ENCODE results near the gene RSPH9. TPM values are rescaled to one million over a fixed set of nuclear protein-coding genes. Genes with fewer than 3 reads are reported as not detected.

Gene RSPH9
- total RNA-seq, 4 donors from 2014 or later: 0.24 to 0.57 TPM; not detected in 2

DNA sequence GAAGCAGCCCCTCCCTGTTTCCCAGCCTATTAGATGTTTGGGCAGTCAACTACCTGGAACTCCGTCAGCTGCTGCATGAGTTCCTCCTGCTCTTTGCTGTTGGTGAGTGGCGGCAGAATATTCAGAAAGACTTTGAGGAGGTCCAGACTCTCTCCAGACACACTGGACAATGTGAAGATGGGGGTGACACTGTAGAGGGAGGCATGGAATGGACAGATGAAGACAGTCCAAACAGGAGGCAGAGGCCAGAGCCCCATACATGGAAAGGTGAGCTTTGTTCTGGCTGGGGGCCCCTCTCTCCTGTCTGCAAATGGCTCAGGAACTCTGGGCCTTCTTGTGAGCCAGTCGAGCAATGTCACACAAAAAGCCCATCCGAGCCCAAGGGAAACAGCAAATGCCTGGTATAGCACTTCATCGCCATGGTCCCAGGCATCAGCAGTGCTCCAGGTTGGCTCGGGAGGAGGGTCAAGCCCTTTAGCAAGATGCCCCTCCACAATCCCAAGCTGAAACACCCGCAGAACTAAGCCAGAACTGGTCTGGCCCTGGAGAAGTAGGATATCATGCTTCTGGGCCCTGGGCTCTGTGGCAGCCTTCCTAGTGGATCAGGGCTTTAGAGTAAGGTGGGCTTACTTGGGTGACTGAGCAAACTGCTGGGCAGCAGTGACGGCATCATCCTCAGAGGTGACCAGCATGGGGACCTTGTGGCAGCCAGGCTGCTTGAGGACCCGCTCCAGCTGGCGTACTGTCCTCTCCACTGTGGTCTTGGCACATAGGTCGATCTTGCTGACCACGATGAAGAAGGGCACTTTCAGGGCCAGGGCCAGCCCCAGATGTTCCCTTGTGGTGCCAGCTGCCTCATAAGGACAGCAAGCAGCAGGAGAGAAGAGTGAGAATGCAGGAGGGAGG is 20.7 kb upstream of the RSPH9 start:
- Histone ChIP-seq H3K36me3 (peaks cover 70% of the 10 kb centered on the region), H3K9me3 (no peaks in the 10 kb centered on the region), H3K27ac (no peak overlapping the region), H3K27me3 (no peaks in the 10 kb centered on the region), H3K4me3 (no peak overlapping the region), H3K4me1 (peaks cover 19% of the 10 kb centered on the region)
- peak; percentile 9 to 58 for DNase-seq (ENCODE audit: low spot score in 2 of 2)
- WGBS: 89% methylated on average over 11 of the region's 12 CpGs
- no peak for TF ChIP-seq POLR2AphosphoS5 (IDR thresholded peaks at IDR 0.05)
- no peak for TF ChIP-seq EP300 (IDR thresholded peaks at IDR 0.05)
- TF ChIP-seq POLR2A (IDR thresholded peaks at IDR 0.05): no peak
- TF ChIP-seq CTCF (IDR thresholded peaks at IDR 0.05): no peak

- Histone ChIP-seq H3K27ac (no peak overlapping the region), H3K27me3 (no peaks in the 10 kb centered on the region), H3K9me3 (no peaks in the 10 kb centered on the region), H3K4me3 (no peak overlapping the region), H3K36me3 (peaks cover 65% of the 10 kb centered on the region), H3K4me1 (peaks cover 19% of the 10 kb centered on the region)
- DNase-seq (ENCODE audit: low spot score in 2 of 2): peak in 1 of 2 donors; percentile 56
- 77% methylated on average over 7 of the region's 7 CpGs for WGBS
- TF ChIP-seq POLR2AphosphoS5 (IDR thresholded peaks at IDR 0.05) (no peak), POLR2A (IDR thresholded peaks at IDR 0.05) (no peak), CTCF (IDR thresholded peaks at IDR 0.05) (no peak), EP300 (IDR thresholded peaks at IDR 0.05) (no peak)
Measured at GRCh38 chr6:43624786-43625288, 20.0 kb upstream of the RSPH9 start.

DNA sequence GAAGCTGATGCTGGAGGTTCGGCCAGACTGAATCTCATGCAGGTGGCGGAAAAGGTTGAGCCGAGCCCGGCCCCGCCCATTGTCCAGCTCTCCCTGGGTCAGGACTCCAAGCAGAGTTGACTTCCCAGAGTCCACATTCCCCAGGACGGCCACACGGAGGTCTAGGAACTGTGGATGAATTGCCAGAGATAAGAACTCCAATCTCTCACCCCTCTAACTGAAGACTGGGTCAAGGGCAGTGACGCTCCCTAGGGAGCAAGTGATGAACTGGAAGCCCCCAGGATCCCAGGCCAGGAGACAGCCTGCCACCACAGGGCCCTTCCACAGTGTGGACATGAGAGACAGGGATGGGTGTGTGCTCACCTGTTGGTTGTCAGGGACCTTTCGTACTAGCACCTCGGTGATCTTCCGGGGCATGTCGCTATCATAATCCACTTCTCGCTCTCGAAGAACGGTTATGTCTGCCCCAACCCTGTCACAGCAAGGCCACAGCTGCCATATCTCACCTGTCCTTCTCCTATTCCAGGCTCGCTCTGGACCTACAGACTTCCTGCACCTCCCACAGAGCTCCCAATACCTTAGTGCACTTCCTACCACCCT is 19.3 kb upstream of the RSPH9 start:
- no peaks in the 10 kb centered on the region for H3K9me3 ChIP-seq
- TF ChIP-seq EP300 (IDR thresholded peaks at IDR 0.05): no peak
- TF ChIP-seq POLR2AphosphoS5 (IDR thresholded peaks at IDR 0.05): no peak
- no peak for TF ChIP-seq POLR2A (IDR thresholded peaks at IDR 0.05)
- no peak for TF ChIP-seq CTCF (IDR thresholded peaks at IDR 0.05)
- no peaks in the 10 kb centered on the region for H3K27me3 ChIP-seq
- H3K27ac ChIP-seq: no peak overlapping the region
- WGBS: 95% methylated on average over 16 of the region's 16 CpGs
- H3K4me3 ChIP-seq: no peak overlapping the region
- peak in 1 of 2 donors; percentile 78 for DNase-seq (ENCODE audit: low spot score in 2 of 2)
- peaks cover 58% of the 10 kb centered on the region for H3K36me3 ChIP-seq
- peaks cover 24% of the 10 kb centered on the region for H3K4me1 ChIP-seq

DNA sequence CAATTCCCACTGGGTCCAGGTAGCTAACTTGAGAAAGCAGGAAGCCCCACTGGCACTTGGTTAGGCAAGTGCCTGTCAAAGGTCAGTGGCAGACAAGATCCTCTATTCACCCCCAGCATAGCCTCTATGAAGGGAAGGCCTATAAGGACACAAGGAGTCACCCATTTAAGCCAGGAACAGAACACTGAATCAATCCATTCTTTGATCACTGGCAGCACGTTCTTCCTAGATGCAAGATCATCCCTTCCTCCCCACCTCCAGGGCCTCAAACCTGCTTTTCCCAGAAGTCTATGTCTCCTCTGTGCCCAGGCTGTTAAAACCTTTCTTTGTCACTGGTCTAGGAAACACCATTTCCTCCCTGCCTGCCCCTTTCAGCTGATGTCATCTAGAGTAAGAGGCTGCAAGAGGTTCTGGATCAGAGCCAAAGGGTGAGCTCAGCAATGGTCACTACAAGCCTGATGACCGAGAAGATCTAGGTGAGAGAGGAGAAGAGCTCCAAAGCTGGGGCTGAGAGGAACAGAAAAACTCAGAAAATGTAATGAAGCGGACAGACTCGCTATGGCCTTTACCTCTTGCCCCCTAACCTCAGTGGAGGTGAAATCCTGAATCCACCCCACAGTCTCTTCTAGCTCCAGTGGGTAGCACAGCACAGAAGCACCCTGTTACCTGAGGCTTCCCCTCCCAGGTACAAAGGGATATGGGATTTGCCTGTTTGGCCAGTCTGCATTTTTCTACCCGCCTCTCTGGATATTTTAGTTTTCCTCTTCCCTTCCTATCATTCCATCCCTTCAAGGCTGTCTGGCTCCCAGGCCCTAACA is 17.6 kb upstream of the RSPH9 start:
- Histone ChIP-seq H3K4me3 (no peak overlapping the region), H3K27me3 (no peaks in the 10 kb centered on the region)

More for the DNA sequence above, 17.6 kb upstream of the RSPH9 start:
- Histone ChIP-seq H3K27ac (peak overlapping the region; percentile 3), H3K36me3 (peaks cover 41% of the 10 kb centered on the region), H3K9me3 (no peaks in the 10 kb centered on the region), H3K4me1 (peaks cover 26% of the 10 kb centered on the region)
- peak; percentile 80 to 82 for DNase-seq (ENCODE audit: low spot score in 2 of 2)
- 63% methylated on average over 5 of the region's 5 CpGs for WGBS
- TF ChIP-seq EP300 (IDR thresholded peaks at IDR 0.05) (no peak), POLR2A (IDR thresholded peaks at IDR 0.05) (no peak), CTCF (IDR thresholded peaks at IDR 0.05) (no peak), POLR2AphosphoS5 (IDR thresholded peaks at IDR 0.05) (no peak)

All from suprapubic skin (tissue), 4 donors.